Uterine smooth muscle cell (primary cell): ENCODE data around the gene PAGE3. TPM values are rescaled to one million over a fixed set of nuclear protein-coding genes. Genes with fewer than 3 reads are reported as not detected.

ENCODE experiments used
- total RNA-seq: library from RNA; depleted of rRNA; stranded (reverse); fragments of >200 nt; gene quantifications from 2 replicates; pipeline ENCODE4 v1.2.3, GENCODE V29; 2014

PAGE3 gene
- not detected in 2 replicates for total RNA-seq

GRCh38 chrX:55264816-55265215, at the start of gene PAGE3:
TSS of gene PAGE3 (minus strand) at chrX:55264916. CDS start at chrX:55263903, 1,013 bp downstream.

GRCh38 chrX:55220119-55220794, 44.5 kb downstream of the PAGE3 start, which contains the start of gene PAGE5:
TSS of gene PAGE5 (plus strand) at chrX:55220346. CDS start at chrX:55221383, 1,037 bp downstream.

Other genes with a start within 250 kb of the PAGE3 start
- not detected in 2 replicates for gene ALAS2, start 233.9 kb downstream of the PAGE3 start, total RNA-seq
- gene PAGE2B, start 189.9 kb downstream of the PAGE3 start, total RNA-seq = not detected in 2 replicates
- gene PAGE2, start 175.9 kb downstream of the PAGE3 start, total RNA-seq = not detected in 2 replicates
- gene PAGE5, start 44.6 kb downstream of the PAGE3 start, total RNA-seq = not detected in 2 replicates
- gene MAGEH1, start 187.2 kb upstream of the PAGE3 start, total RNA-seq = 40.0 and 41.4 TPM in 2 replicates
- gene USP51, start 224.9 kb upstream of the PAGE3 start, total RNA-seq = 1.5 and 2.5 TPM in 2 replicates